GM12878 (cell line): ENCODE results near the gene ACACB. TPM values are rescaled to one million over a fixed set of nuclear protein-coding genes. Genes with fewer than 3 reads are reported as not detected.

ENCODE experiments used
- CBFB ChIP-seq: IDR thresholded peaks from 2 replicates; pipeline ENCODE4 v1.6.1; 2016; ENCODE audit warnings: antibody characterized with exemption, low read depth
- CEBPB ChIP-seq, 2 experiments: fragments of 150-350 bp in 1 of 2; IDR thresholded peaks; 2 replicates each; pipeline ENCODE4 v1.6.1; 2012 to 2014; ENCODE audit warnings: low read depth in 2 of 2, low read length in 2 of 2, borderline replicate concordance in 1 of 2, inconsistent platforms in 1 of 2
- DPF2 ChIP-seq: fragments of 450-650 bp; IDR thresholded peaks from 2 replicates; pipeline ENCODE4 v1.6.1; 2017; ENCODE audit warnings: mild to moderate bottlenecking
- HDGF ChIP-seq: fragments of 450-650 bp; IDR thresholded peaks from 2 replicates; pipeline ENCODE4 v1.6.1; 2016; ENCODE audit warnings: antibody characterized with exemption
- KLF5 ChIP-seq: fragments of 450-650 bp; IDR thresholded peaks from 2 replicates; pipeline ENCODE4 v1.6.1; 2014; ENCODE audit warnings: mild to moderate bottlenecking; ENCODE audit not compliant: partially characterized antibody
- MYB ChIP-seq: fragments of 150-350 bp; IDR thresholded peaks from 2 replicates; pipeline ENCODE4 v1.6.1; 2014; ENCODE audit warnings: mild to moderate bottlenecking, low read depth, low read length, borderline replicate concordance
- ZNF207 ChIP-seq: fragments of 450-650 bp; IDR thresholded peaks from 2 replicates; pipeline ENCODE4 v1.6.1; 2014; ENCODE audit warnings: antibody characterized with exemption, mild to moderate bottlenecking, borderline replicate concordance
- polyA plus RNA-seq, 11 experiments: library from polyadenylated mRNA; depleted of rRNA in 4 of 11; unstranded in 6 of 11; stranded (reverse) in 5 of 11; fragments of >200 nt; fragmentation: Nextera tagmentation in 4 of 11; fragmentation: Illumina TruSeq in 1 of 11; extraction: Ambion mirVana in 4 of 11; extraction: Trizol in 1 of 11; gene quantifications; 1 replicate in 1 of 11; 2 replicates in 10 of 11; pipeline versions ENCODE4 v1.2.1 to v1.2.3, GENCODE V29; 2011 to 2016; ENCODE audit warnings: inconsistent platforms in 2 of 11, missing spikeins in 2 of 11, low read depth in 1 of 11
- total RNA-seq, 4 experiments: library from RNA; depleted of rRNA in 3 of 4; stranded (reverse); fragments of >200 nt in 3 of 4; fragmentation: Illumina TruSeq in 1 of 4; extraction: Trizol in 1 of 4; gene quantifications; 2 replicates each; pipeline versions ENCODE4 v1.2.1 to v1.2.3, GENCODE V29; 2013 to 2021
- TF ChIP-seq, protein P1 (sequence below): fragments of 450-650 bp; IDR thresholded peaks from 2 replicates; pipeline ENCODE4 v1.6.1; 2017; ENCODE audit warnings: mild to moderate bottlenecking, low read depth, inconsistent platforms; ENCODE audit not compliant: poor library complexity, severe bottlenecking
- TF ChIP-seq, protein P2 (sequence below): fragments of 450-650 bp; formaldehyde crosslinking; IDR thresholded peaks from 2 replicates; pipeline ENCODE4 v1.4.0; 2022; ENCODE audit warnings: mild to moderate bottlenecking, moderate library complexity
- TF ChIP-seq, protein P3 (sequence below): fragments of 150-350 bp; IDR thresholded peaks from 2 replicates; pipeline ENCODE4 v1.6.1; 2016; ENCODE audit warnings: low read depth, low read length
- TF ChIP-seq, protein P4 (sequence below): fragments of 450-650 bp; conservative IDR thresholded peaks from 2 replicates; pipeline ENCODE4 v1.6.1; 2017; ENCODE audit warnings: mild to moderate bottlenecking, moderate library complexity
- TF ChIP-seq, protein P5 (sequence below), 3 experiments: IDR thresholded peaks in 2 of 3; conservative IDR thresholded peaks in 1 of 3; 2 replicates each; pipeline ENCODE4 v1.5.1; 2011; ENCODE audit warnings: low read depth in 3 of 3, low read length in 3 of 3, mild to moderate bottlenecking in 3 of 3, control low read depth in 2 of 3, moderate library complexity in 2 of 3, inconsistent platforms in 1 of 3, mixed read lengths in 1 of 3; ENCODE audit not compliant: control insufficient read depth in 2 of 3, insufficient read depth in 1 of 3; ENCODE audit errors: extremely low read depth in 1 of 3

The ACACB gene
- total and polyA plus RNA-seq, 10 of the 15 experiments (the other 5 are each of a cell fraction or from before 2014, with no cell fraction given), result 0.05 to 1.9 (median 0.38) TPM; not detected in 2

DNA sequence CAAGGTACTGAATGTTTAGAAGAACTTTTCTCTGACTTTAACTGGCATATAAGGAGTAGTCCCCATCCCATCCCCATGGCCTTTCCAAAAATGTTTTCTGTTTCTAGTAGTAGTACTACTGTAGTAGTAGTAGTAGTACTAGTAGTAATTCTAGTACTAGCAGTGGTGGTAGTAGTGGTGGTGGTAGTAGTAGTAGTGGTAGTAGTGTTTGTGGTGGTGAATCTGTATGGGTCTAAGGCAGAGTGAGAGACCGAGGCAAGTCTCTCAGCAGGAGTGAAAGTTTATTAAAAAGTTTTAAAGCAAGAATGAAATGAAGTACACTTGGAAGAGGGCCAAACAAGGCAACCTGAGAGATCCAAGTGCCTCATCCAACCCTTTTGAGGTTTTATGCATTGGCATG, 134.1 kb downstream of the ACACB start (continued):
- TF ChIP-seq, protein P1, sequence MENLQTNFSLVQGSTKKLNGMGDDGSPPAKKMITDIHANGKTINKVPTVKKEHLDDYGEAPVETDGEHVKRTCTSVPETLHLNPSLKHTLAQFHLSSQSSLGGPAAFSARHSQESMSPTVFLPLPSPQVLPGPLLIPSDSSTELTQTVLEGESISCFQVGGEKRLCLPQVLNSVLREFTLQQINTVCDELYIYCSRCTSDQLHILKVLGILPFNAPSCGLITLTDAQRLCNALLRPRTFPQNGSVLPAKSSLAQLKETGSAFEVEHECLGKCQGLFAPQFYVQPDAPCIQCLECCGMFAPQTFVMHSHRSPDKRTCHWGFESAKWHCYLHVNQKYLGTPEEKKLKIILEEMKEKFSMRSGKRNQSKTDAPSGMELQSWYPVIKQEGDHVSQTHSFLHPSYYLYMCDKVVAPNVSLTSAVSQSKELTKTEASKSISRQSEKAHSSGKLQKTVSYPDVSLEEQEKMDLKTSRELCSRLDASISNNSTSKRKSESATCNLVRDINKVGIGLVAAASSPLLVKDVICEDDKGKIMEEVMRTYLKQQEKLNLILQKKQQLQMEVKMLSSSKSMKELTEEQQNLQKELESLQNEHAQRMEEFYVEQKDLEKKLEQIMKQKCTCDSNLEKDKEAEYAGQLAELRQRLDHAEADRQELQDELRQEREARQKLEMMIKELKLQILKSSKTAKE, result no peak
- TF ChIP-seq, protein P2, sequence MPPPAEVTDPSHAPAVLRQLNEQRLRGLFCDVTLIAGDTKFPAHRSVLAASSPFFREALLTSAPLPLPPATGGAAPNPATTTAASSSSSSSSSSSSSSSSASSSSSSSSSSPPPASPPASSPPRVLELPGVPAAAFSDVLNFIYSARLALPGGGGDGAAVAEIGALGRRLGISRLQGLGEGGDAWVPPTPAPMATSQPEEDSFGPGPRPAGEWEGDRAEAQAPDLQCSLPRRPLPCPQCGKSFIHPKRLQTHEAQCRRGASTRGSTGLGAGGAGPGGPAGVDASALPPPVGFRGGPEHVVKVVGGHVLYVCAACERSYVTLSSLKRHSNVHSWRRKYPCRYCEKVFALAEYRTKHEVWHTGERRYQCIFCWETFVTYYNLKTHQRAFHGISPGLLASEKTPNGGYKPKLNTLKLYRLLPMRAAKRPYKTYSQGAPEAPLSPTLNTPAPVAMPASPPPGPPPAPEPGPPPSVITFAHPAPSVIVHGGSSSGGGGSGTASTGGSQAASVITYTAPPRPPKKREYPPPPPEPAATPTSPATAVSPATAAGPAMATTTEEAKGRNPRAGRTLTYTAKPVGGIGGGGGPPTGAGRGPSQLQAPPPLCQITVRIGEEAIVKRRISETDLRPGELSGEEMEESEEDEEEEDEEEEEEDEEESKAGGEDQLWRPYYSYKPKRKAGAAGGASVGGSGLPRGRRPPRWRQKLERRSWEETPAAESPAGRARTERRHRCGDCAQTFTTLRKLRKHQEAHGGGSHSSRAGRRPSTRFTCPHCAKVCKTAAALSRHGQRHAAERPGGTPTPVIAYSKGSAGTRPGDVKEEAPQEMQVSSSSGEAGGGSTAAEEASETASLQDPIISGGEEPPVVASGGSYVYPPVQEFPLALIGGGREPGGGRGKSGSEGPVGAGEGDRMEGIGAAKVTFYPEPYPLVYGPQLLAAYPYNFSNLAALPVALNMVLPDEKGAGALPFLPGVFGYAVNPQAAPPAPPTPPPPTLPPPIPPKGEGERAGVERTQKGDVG, result no peak
- TF ChIP-seq, protein P3, sequence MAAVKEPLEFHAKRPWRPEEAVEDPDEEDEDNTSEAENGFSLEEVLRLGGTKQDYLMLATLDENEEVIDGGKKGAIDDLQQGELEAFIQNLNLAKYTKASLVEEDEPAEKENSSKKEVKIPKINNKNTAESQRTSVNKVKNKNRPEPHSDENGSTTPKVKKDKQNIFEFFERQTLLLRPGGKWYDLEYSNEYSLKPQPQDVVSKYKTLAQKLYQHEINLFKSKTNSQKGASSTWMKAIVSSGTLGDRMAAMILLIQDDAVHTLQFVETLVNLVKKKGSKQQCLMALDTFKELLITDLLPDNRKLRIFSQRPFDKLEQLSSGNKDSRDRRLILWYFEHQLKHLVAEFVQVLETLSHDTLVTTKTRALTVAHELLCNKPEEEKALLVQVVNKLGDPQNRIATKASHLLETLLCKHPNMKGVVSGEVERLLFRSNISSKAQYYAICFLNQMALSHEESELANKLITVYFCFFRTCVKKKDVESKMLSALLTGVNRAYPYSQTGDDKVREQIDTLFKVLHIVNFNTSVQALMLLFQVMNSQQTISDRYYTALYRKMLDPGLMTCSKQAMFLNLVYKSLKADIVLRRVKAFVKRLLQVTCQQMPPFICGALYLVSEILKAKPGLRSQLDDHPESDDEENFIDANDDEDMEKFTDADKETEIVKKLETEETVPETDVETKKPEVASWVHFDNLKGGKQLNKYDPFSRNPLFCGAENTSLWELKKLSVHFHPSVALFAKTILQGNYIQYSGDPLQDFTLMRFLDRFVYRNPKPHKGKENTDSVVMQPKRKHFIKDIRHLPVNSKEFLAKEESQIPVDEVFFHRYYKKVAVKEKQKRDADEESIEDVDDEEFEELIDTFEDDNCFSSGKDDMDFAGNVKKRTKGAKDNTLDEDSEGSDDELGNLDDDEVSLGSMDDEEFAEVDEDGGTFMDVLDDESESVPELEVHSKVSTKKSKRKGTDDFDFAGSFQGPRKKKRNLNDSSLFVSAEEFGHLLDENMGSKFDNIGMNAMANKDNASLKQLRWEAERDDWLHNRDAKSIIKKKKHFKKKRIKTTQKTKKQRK, result no peak
- TF ChIP-seq, protein P4, sequence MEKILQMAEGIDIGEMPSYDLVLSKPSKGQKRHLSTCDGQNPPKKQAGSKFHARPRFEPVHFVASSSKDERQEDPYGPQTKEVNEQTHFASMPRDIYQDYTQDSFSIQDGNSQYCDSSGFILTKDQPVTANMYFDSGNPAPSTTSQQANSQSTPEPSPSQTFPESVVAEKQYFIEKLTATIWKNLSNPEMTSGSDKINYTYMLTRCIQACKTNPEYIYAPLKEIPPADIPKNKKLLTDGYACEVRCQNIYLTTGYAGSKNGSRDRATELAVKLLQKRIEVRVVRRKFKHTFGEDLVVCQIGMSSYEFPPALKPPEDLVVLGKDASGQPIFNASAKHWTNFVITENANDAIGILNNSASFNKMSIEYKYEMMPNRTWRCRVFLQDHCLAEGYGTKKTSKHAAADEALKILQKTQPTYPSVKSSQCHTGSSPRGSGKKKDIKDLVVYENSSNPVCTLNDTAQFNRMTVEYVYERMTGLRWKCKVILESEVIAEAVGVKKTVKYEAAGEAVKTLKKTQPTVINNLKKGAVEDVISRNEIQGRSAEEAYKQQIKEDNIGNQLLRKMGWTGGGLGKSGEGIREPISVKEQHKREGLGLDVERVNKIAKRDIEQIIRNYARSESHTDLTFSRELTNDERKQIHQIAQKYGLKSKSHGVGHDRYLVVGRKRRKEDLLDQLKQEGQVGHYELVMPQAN, result no peak
- TF ChIP-seq ZNF207, result no peak
- TF ChIP-seq KLF5, result no peak
- TF ChIP-seq, protein P5, sequence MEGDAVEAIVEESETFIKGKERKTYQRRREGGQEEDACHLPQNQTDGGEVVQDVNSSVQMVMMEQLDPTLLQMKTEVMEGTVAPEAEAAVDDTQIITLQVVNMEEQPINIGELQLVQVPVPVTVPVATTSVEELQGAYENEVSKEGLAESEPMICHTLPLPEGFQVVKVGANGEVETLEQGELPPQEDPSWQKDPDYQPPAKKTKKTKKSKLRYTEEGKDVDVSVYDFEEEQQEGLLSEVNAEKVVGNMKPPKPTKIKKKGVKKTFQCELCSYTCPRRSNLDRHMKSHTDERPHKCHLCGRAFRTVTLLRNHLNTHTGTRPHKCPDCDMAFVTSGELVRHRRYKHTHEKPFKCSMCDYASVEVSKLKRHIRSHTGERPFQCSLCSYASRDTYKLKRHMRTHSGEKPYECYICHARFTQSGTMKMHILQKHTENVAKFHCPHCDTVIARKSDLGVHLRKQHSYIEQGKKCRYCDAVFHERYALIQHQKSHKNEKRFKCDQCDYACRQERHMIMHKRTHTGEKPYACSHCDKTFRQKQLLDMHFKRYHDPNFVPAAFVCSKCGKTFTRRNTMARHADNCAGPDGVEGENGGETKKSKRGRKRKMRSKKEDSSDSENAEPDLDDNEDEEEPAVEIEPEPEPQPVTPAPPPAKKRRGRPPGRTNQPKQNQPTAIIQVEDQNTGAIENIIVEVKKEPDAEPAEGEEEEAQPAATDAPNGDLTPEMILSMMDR (IDR thresholded peaks at IDR 0.05 in 2 of 3, conservative IDR thresholded peaks at IDR 0.05 in 1 of 3; ENCODE audit: control insufficient read depth in 2 of 3, extremely low read depth in 1 of 3, insufficient read depth in 1 of 3, low read depth in 3 of 3, low read length in 3 of 3), result no peak
- no peak for TF ChIP-seq MYB
- TF ChIP-seq HDGF, result no peak
- TF ChIP-seq DPF2, result no peak
- TF ChIP-seq CEBPB (IDR thresholded peaks at IDR 0.05; ENCODE audit: borderline replicate concordance in 1 of 2, low read depth in 2 of 2, low read length in 2 of 2), result no peak
- TF ChIP-seq CBFB, result no peak
